ENCODE data around the gene MRPL50.

Gene MRPL50

DNA sequence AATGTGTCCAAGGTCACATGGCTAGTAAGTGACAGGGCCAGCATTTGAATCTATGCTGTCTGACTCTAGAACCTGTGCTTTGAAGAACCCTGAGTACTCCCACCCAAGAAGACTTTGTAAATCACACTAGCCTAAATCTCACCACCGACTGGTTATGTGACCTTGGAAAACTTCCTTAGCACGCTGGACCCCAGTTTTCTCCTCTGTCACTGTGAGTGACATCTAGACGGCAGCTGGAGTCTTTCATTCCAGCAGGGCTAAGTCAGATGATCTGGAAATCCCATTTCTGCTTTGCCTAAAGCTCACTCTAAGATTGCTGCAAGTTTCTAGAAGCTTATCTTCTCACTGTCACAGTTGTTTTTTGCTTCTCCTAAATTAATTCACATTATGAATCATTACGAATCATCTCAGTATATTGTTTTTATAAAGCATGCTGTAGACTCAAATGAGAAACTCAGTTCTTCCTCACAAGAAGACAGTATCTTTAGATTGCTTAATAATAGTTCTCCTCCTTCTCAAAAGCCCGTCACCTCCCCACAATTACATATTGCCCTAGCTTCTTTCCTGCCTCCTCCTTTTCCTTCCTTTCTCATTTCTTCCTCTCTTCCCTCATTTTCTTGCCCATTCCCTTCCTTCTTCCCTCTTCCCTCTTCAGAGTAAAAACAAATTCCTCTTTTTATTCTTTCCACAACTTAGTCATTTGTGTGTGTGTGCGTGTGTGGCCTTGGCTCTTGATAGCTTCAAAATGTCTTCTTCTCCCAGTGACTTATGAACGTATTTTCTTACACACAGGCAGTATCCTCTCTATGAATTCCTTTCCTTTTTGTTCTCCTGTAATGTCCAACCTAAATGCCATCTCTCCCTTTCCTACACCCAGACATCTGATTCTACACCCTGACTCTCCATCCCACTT, 20.4 kb upstream of the MRPL50 start:
- TF ChIP-seq, protein P1, sequence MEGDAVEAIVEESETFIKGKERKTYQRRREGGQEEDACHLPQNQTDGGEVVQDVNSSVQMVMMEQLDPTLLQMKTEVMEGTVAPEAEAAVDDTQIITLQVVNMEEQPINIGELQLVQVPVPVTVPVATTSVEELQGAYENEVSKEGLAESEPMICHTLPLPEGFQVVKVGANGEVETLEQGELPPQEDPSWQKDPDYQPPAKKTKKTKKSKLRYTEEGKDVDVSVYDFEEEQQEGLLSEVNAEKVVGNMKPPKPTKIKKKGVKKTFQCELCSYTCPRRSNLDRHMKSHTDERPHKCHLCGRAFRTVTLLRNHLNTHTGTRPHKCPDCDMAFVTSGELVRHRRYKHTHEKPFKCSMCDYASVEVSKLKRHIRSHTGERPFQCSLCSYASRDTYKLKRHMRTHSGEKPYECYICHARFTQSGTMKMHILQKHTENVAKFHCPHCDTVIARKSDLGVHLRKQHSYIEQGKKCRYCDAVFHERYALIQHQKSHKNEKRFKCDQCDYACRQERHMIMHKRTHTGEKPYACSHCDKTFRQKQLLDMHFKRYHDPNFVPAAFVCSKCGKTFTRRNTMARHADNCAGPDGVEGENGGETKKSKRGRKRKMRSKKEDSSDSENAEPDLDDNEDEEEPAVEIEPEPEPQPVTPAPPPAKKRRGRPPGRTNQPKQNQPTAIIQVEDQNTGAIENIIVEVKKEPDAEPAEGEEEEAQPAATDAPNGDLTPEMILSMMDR (conservative IDR thresholded peaks at IDR 0.05; ENCODE audit: low read depth, low read length), result no peak
- H3K4me3 ChIP-seq (ENCODE audit: low read depth, low read length), result no peak overlapping the region
- DNase-seq (ENCODE audit: low read depth), result no peak

DNA sequence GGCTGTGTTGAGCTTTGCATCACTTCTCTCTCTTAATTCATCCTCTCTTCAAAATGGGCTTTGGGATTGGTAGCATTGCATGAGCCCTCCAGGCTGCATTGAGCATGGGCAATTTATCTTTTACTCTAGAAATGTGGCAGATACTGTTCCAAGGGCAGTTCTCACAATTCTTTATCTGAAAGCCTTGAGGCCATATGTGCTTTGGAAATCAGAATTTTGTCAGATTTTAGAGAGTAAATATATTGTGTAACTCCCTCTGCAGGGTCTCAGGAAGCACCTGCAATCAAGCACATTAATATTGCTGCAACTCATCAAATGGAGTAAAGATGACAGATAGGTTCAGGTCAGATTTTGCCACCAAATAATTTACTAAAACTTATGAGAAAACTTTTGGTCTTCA, 19.6 kb upstream of the MRPL50 start:
- DNase-seq (ENCODE audit: low read depth), result peak; percentile 6
- TF ChIP-seq, protein P1 (conservative IDR thresholded peaks at IDR 0.05; ENCODE audit: low read depth, low read length), result no peak
- no peak overlapping the region for H3K4me3 ChIP-seq (ENCODE audit: low read depth, low read length)

DNA sequence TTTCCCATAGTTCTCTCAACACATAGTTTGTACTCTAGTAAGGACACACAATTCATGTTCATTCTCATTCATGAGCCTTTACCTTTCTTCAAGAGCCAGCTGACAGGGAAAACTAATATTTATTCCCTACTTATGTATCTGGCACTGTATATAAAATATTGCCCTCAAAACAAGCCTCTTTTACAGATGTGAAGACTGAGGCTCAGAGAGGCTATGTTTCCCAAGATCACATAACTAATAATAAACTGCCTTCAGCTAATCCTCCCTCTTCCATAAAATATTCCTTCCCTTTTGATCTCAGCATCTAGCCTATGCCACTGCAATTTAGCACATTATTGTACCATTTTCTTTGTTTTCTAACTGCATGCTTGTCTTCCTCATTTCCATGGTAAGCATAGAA, 19.0 kb upstream of the MRPL50 start:
- no peak for DNase-seq (ENCODE audit: low read depth)
- no peak overlapping the region for H3K4me3 ChIP-seq (ENCODE audit: low read depth, low read length)
- TF ChIP-seq, protein P1 (conservative IDR thresholded peaks at IDR 0.05; ENCODE audit: low read depth, low read length), result no peak

GRCh38 chr9:101415578-101415977, 17.2 kb upstream of the MRPL50 start:
- TF ChIP-seq, protein P1 (conservative IDR thresholded peaks at IDR 0.05; ENCODE audit: low read depth, low read length), result no peak
- DNase-seq (ENCODE audit: low read depth), result no peak
- H3K4me3 ChIP-seq (ENCODE audit: low read depth, low read length), result no peak overlapping the region

DNA sequence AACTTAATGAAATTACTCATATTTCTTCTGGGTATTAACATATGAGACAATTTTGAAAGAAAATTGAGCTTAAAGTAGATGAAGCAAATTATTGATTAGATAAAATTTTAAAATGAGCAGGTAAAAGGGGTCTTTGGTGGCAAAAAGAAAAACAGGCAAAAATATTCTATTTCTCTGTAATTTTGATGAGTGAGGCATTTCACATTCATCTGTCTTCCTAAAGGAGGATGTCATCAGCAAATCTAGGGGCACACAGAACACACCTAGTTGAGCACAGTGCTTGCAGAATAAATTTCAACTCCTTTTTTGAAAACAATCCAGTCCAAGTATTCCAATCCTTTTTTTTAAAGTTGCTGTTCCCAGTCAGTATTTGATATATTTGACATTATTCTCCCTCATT, 16.4 kb upstream of the MRPL50 start:
- TF ChIP-seq, protein P1 (conservative IDR thresholded peaks at IDR 0.05; ENCODE audit: low read depth, low read length), result no peak
- DNase-seq (ENCODE audit: low read depth), result no peak
- H3K4me3 ChIP-seq (ENCODE audit: low read depth, low read length), result no peak overlapping the region

- no peak for DNase-seq (ENCODE audit: low read depth)
- TF ChIP-seq, protein P1 (conservative IDR thresholded peaks at IDR 0.05; ENCODE audit: low read depth, low read length), result no peak
- H3K4me3 ChIP-seq (ENCODE audit: low read depth, low read length), result no peak overlapping the region
Observed at GRCh38 chr9:101409079-101409477, 10.7 kb upstream of the MRPL50 start.

Measured in choroid plexus epithelial cell (primary cell).